Measurements from ENCODE around the gene HEPHL1. TPM values are rescaled to one million over a fixed set of nuclear protein-coding genes. Genes with fewer than 3 reads are reported as not detected.

HEPHL1 gene
- total and polyA plus RNA-seq, 2 donors (not counting 1 experiment from before 2014, with no cell fraction given), result not detected

DNA sequence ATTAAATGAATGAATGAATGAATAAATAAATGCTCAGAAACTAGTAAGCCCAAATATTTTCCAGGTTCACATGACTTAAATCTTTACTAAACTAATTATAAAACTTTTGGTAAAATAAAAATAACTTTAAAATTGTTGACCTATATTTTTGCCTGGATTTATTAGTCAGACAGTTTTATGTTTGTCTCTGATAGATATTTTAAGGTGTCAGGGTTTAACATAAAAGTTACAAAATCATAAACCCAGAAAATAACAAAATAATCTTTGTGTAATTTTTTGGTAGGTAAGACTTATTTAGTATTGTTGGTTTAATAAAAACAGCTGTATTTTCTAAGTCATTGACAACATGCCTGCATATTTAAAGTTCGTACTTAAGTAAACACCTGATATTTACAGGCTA is 27.4 kb upstream of the HEPHL1 start:
- intact Hi-C loops (cut with micrococcal nuclease), result no loop called here
- H3K4me1 Mint-ChIP-seq, result no peaks in the 10 kb centered on the region
- ChIA-PET CTCF (interaction anchor here (0.6 kb wide), 1 partner anchor 562 kb away, joined by 3 read pairs; no protein-coding TSS in a partner anchor), POLR2A (no interaction called here)
- no CpG with 5 or more reads among the region's 1 CpG for WGBS (ENCODE audit: insufficient coverage)
- no peak overlapping the region for H3K9ac ChIP-seq (ENCODE audit: low read length)
- no peaks in the 10 kb centered on the region for H3K36me3 ChIP-seq (replicated peaks in 1 of 2; ENCODE audit: control extremely low read depth in 1 of 2, control insufficient read depth in 1 of 2, extremely low read depth in 1 of 2, insufficient read depth in 2 of 2, low read length in 1 of 2)
- H3K4me3 Mint-ChIP-seq, result no peak overlapping the region
- H3K4me1 ChIP-seq (ENCODE audit: control insufficient read depth in 2 of 2, insufficient read depth in 2 of 2, low read length in 2 of 2), result no peaks in the 10 kb centered on the region
- no peak overlapping the region for H3K27ac ChIP-seq (ENCODE audit: low read length in 2 of 2)
- no peak for ATAC-seq (ENCODE audit: low read depth)
- H3K4me3 ChIP-seq (ENCODE audit: control extremely low read depth in 1 of 5, extremely low read depth in 1 of 5, insufficient read depth in 1 of 5, low read depth in 2 of 5, low read length in 4 of 5), result no peak overlapping the region
- peaks cover 7% of the 10 kb centered on the region for H3K27me3 Mint-ChIP-seq
- peaks cover 3 to 19% (median 18%) of the 10 kb centered on the region in 3 donors for H3K9me3 ChIP-seq (ENCODE audit: control extremely low read depth in 1 of 3, control insufficient read depth in 2 of 3, insufficient read depth in 1 of 3, low read length in 2 of 3)
- no peak overlapping the region for H3K27ac Mint-ChIP-seq
- no peaks in the 10 kb centered on the region for H3K79me2 ChIP-seq (ENCODE audit: control insufficient read depth, insufficient read depth, low read length)
- H3K9me3 Mint-ChIP-seq (ENCODE audit: insufficient read depth), result peaks cover 21% of the 10 kb centered on the region
- no peak overlapping the region for H2AFZ ChIP-seq (ENCODE audit: insufficient read depth, low read depth, low read length, poor library complexity, severe bottlenecking)
- no peaks in the 10 kb centered on the region for H3K27me3 ChIP-seq (replicated peaks in 1 of 4; ENCODE audit: control extremely low read depth in 1 of 4, control insufficient read depth in 3 of 4, insufficient read depth in 4 of 4, low read length in 3 of 4)
- H4K20me1 ChIP-seq (ENCODE audit: control insufficient read depth, insufficient read depth, low read length, poor library complexity, severe bottlenecking), result no peaks in the 10 kb centered on the region
- TF ChIP-seq EZH2 (IDR thresholded peaks at IDR 0.05; ENCODE audit: borderline replicate concordance, insufficient read depth, low read depth, low read length, poor library complexity, severe bottlenecking), result no peak
- TF ChIP-seq, protein P1, sequence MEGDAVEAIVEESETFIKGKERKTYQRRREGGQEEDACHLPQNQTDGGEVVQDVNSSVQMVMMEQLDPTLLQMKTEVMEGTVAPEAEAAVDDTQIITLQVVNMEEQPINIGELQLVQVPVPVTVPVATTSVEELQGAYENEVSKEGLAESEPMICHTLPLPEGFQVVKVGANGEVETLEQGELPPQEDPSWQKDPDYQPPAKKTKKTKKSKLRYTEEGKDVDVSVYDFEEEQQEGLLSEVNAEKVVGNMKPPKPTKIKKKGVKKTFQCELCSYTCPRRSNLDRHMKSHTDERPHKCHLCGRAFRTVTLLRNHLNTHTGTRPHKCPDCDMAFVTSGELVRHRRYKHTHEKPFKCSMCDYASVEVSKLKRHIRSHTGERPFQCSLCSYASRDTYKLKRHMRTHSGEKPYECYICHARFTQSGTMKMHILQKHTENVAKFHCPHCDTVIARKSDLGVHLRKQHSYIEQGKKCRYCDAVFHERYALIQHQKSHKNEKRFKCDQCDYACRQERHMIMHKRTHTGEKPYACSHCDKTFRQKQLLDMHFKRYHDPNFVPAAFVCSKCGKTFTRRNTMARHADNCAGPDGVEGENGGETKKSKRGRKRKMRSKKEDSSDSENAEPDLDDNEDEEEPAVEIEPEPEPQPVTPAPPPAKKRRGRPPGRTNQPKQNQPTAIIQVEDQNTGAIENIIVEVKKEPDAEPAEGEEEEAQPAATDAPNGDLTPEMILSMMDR (IDR thresholded peaks at IDR 0.05), result no peak
- no peak for DNase-seq
- H3K4me2 ChIP-seq (replicated peaks; ENCODE audit: low read depth, low read length, poor library complexity, severe bottlenecking), result no peak overlapping the region

DNA sequence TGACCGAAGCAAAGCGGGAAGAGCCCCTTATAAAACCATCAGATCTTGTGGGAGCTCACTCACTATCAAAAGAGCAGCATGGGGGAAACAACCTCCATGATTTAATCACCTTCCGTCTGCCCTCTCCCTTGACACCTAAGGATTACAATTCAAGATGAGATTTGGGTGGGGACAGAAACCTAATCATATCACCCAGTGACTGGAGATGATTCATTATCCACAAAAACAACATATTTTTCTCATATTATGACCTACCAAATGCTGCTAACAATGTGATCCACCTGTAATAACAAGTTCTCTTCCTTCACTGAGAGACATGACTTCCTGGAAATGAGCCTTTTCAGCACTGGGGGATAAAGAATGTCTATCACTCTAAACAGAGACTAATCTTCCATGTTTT is 23.4 kb upstream of the HEPHL1 start:
- no CpG with 5 or more reads among the region's 3 CpGs for WGBS (ENCODE audit: insufficient coverage)
- Histone ChIP-seq H3K27me3 (replicated peaks in 1 of 4; ENCODE audit: control extremely low read depth in 1 of 4, control insufficient read depth in 3 of 4, insufficient read depth in 4 of 4, low read length in 3 of 4) (no peaks in the 10 kb centered on the region), H3K4me3 (ENCODE audit: control extremely low read depth in 1 of 5, extremely low read depth in 1 of 5, insufficient read depth in 1 of 5, low read depth in 2 of 5, low read length in 4 of 5) (no peak overlapping the region), H3K9me3 (ENCODE audit: control extremely low read depth in 1 of 3, control insufficient read depth in 2 of 3, insufficient read depth in 1 of 3, low read length in 2 of 3) (peaks cover 3 to 14% (median 12%) of the 10 kb centered on the region in 3 donors), H3K27ac (ENCODE audit: low read length in 2 of 2) (no peak overlapping the region), H3K79me2 (ENCODE audit: control insufficient read depth, insufficient read depth, low read length) (no peaks in the 10 kb centered on the region), H2AFZ (ENCODE audit: insufficient read depth, low read depth, low read length, poor library complexity, severe bottlenecking) (no peak overlapping the region), H3K4me1 (ENCODE audit: control insufficient read depth in 2 of 2, insufficient read depth in 2 of 2, low read length in 2 of 2) (no peaks in the 10 kb centered on the region), H3K4me2 (replicated peaks; ENCODE audit: low read depth, low read length, poor library complexity, severe bottlenecking) (no peak overlapping the region), H4K20me1 (ENCODE audit: control insufficient read depth, insufficient read depth, low read length, poor library complexity, severe bottlenecking) (no peaks in the 10 kb centered on the region), H3K9ac (ENCODE audit: low read length) (no peak overlapping the region), H3K36me3 (replicated peaks in 1 of 2; ENCODE audit: control extremely low read depth in 1 of 2, control insufficient read depth in 1 of 2, extremely low read depth in 1 of 2, insufficient read depth in 2 of 2, low read length in 1 of 2) (no peaks in the 10 kb centered on the region)
- CTCF ChIA-PET, result no interaction called here
- TF ChIP-seq, protein P1 (IDR thresholded peaks at IDR 0.05), result no peak
- TF ChIP-seq EZH2 (IDR thresholded peaks at IDR 0.05; ENCODE audit: borderline replicate concordance, insufficient read depth, low read depth, low read length, poor library complexity, severe bottlenecking), result no peak
- Mint-ChIP-seq H3K4me1 (no peaks in the 10 kb centered on the region), H3K27me3 (peaks cover 3% of the 10 kb centered on the region), H3K27ac (no peak overlapping the region), H3K4me3 (no peak overlapping the region), H3K9me3 (ENCODE audit: insufficient read depth) (peaks cover 17% of the 10 kb centered on the region)
- no peak for ATAC-seq (ENCODE audit: low read depth)
- intact Hi-C loops (cut with micrococcal nuclease), result no loop called here
- POLR2A ChIA-PET, result no interaction called here
- DNase-seq, result no peak

Data from B cell (primary cell).